ENCODE results near the gene ATF3. TPM values are rescaled to one million over a fixed set of nuclear protein-coding genes. Genes with fewer than 3 reads are reported as not detected.
"Not testable (repeated sequence)": the region's sequence is repeated elsewhere in the genome, so short reads cannot be mapped to it uniquely, and the experiment has no call there.

The ATF3 gene
- total RNA-seq, 2 donors from 2014 or later: 52.5 to 58.2 TPM

DNA sequence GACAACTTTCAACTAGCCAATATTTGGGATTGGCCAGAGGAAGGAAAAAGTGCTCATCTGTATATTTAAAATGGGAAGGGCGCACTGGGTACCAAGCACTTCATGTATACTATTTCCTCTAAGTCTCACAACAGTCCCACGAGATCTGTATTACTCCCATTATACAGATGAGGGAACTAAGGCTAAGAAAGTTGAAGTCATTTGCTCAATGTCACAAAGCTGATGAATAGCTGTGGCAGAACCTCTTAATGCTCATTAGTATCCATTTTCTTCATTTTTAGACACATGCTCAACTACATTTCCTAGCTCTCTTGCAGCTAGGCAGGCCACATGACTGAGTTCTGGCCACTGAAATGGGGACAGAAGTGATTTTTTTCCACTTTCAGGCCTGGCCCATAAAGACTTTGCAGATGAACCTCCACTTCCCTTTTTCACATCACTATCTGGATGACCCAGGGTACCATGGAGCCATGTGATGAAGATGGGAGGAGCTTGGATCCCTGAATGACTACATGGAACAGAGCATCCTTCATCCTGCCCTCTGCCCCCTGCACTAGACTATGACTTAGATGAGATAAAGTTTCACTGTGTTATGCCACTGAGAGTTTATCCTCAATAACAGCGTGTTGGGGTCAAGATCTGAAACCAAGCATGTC, 31.8 kb downstream of the ATF3 start:
- ATAC-seq (no peak), DNase-seq (no peak)
- intact Hi-C loops (cut with DNase I, micrococcal nuclease): no loop called here

- no peak for DNase-seq
- no peak for ATAC-seq
- intact Hi-C loops (cut with DNase I, micrococcal nuclease): no loop called here
These were observed 33.4 kb downstream of the ATF3 start for GRCh38 chr1:212641956-212642355.

DNA sequence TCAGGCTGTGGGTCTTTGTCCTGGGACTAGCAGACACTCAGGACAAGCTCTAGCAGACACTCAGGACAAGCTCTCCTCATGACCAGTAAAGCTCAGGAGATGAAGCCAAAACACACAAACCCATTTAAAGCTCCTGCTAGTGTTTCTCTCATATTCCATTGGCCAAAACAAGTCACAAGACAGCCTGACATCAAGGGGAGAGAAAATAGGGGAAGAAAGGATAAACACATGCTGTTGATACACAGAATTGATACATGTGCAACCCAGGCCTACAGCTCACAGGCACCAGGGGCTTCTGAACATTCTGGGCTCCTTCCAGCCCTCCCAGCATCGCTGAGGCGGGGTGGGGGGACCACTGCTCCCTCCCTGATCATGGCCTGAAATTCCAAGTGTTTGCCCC, 35.3 kb downstream of the ATF3 start:
- intact Hi-C loops (cut with DNase I, micrococcal nuclease): no loop called here
- ATAC-seq (no peak), DNase-seq (no peak)

GRCh38 chr1:212644866-212645545, 36.4 kb downstream of the ATF3 start:
- DNase-seq (no peak), ATAC-seq (peak; percentile 53)
- intact Hi-C loops (cut with DNase I, micrococcal nuclease): no loop called here

- DNase-seq (no peak), ATAC-seq (peak; percentile 80)
- intact Hi-C loops (cut with DNase I, micrococcal nuclease): no loop called here
These were observed 37.3 kb downstream of the ATF3 start for GRCh38 chr1:212645546-212646543.

GRCh38 chr1:212646588-212646987, 38.0 kb downstream of the ATF3 start:
- no peak for ATAC-seq
- intact Hi-C loops (cut with DNase I, micrococcal nuclease): no loop called here
- no peak for DNase-seq

- no peak for ATAC-seq
- intact Hi-C loops (cut with DNase I, micrococcal nuclease): no loop called here
These were observed 38.4 kb downstream of the ATF3 start for GRCh38 chr1:212647004-212647403.

DNA sequence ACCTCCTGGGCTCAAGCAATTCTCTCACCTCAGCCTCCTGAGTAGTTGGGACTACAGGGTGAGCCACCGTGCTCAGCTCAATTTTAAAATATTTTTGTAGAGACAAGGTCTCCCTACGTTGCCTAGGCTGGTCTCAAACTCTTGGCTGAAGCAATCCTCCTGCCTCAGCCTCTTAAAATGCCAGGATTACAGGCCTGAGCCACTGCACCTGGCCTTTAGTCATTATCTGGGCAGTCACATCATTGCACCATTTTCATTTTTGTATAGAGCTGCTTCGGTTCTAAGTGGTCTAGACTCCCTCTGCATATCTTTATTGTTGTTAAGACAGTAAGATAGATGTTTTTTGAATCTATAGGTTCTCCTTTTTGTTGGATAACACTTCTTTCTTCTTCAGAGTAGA, 39.9 kb downstream of the ATF3 start:
- DNase-seq (no peak), ATAC-seq (no peak)
- intact Hi-C loops (cut with DNase I, micrococcal nuclease): no loop called here

More at GRCh38 chr1:212647004-212647403, 38.4 kb downstream of the ATF3 start:
- no peak for DNase-seq

GRCh38 chr1:212649020-212649419, 40.5 kb downstream of the ATF3 start:
- DNase-seq (no peak), ATAC-seq (no peak)
- intact Hi-C loops (cut with DNase I, micrococcal nuclease): no loop called here

DNA sequence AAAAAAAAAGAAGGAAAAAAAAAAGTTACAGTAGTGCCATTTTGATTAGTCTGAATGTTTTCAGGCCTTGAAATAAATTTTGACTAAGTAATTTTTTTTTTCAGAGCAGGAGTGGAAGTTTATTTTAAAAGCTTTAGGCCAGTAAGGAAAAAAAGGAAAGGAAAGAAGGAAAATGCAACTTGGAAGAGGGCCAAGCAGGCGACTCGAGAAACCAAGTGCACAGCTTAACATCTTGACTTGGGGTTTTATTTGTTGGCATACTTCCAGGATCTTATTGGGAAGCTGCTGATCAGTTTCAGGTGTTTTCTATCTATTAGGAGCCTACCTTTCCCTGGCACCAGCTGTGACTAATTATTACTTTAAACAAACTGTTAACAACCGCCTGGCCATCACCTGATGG, 41.7 kb downstream of the ATF3 start:
- intact Hi-C loops (cut with DNase I, micrococcal nuclease): no loop called here
- no peak for ATAC-seq
- DNase-seq: no peak

DNA sequence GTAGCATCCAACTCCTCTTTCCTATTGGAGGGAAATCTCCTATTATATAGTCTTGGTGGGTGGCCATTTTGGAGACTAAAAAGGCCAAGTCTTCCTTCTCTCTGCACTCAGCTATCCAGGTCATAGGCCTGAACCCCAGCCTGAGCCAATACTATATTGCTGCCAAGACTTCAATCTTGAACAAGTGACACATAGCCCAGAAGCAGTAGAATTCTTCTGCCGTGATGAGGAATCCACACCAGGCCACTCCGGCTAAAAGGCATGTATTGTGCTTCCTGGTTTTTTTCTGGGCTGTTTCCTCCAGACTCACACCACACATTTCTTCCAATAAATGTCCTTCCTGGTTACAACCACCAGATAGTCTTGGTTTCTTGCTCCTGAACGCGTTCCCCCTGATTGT, 43.0 kb downstream of the ATF3 start:
- ATAC-seq: no peak
- no peak for DNase-seq
- intact Hi-C loops (cut with DNase I, micrococcal nuclease): no loop called here

DNA sequence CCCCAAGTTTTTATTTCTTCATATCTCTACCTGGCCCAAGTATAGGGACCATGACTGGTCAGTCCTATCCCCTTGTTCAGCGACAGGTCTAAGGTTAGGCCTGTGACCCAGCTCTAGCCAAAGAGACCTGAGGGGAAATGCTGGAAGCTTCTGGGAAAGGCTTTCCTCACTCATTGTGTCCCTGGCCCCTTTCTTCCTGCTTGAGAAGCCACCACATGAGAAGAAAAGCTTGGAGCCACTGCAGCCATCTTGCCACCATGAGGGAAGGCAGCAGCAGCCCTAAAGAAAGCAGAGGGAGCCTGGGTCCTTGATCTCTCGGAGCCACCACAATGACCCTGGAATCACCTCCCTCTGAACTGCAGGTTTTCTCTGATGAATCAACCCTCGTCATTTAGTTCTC, 43.4 kb downstream of the ATF3 start:
- DNase-seq (no peak), ATAC-seq (no peak)
- intact Hi-C loops (cut with DNase I, micrococcal nuclease): no loop called here

- intact Hi-C loops (cut with DNase I, micrococcal nuclease): no loop called here
- DNase-seq: no peak
- ATAC-seq: no peak
These were observed 44.0 kb downstream of the ATF3 start for GRCh38 chr1:212652609-212653008.

DNA sequence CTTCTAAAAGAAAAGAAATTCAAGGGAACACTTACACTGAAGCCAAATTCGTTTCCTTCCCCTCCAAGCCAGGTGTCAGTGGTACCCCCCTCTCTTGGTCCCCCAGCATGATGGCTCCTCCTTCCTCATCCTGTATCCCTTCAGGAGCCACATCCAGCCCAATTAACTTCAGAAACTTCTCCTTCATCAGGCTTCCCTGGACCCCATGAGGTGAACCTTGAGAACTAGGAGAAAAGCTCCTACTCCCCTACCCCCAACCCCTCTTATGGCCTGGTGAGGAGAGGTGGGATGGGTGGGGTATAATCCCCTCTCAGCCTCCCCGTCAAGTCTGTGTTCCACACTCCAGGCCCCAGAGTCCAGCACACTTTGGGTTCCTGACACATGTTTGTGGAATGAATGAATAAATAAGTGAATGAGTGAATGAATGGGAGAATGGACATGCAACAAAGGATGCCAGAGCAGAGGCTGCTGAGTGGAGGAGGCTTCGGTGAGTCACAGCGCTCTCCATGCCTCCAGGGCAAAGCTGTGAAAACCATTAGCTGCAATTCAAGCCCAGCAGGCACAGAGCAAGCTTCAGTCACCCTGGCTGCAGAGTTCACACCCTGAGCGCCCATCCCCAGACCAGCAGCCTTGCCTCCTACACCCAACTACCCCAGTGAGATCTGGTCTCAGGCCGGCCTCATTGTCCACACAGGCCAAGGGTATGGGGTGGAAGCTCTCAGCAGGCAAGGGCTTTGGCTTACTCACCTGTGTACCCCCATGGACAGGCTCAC, 47.3 kb downstream of the ATF3 start:
- ATAC-seq (no peak), DNase-seq (no peak)
- intact Hi-C loops (cut with DNase I, micrococcal nuclease): no loop called here

DNA sequence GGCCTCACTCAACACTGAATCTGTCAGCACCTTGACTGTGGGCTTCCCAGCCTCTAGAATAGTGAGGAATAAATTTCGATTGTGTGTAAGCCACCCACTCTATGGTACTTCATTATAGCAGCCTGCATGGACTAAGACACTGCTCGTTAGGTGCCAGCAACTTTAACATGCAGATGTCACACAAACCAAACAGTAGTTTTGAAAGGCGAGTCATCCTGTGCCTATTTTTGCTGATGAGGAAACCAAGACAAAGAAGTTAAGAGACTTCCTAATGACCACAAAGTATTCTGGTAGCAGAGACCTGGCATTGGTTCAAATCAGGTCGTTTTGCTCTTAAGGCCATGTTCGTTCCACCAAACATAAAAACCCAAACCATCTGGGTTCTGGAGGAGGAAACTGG, 48.2 kb downstream of the ATF3 start:
- DNase-seq (no peak), ATAC-seq (no peak)
- intact Hi-C loops (cut with DNase I, micrococcal nuclease): no loop called here

DNA sequence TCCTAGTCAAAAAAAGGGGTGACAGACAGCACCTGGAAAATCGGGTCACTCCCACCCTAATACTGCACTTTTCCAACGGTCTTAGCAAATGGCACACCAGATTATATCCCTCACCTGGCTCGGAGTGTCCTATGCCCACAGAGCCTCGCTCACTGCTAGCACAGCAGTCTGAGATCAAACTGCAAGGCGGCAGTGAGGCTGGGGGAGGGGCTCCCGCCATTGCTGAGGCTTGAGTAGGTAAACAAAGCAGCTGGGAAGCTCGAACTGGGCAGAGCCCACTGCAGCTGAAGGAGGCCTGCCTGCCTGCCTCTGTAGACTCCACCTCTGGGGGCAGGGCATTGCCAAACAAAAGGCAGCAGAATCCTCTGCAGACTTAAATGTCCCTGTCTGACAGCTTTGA, 49.7 kb downstream of the ATF3 start:
- intact Hi-C loops (cut with DNase I, micrococcal nuclease); DNase-seq; ATAC-seq: not testable (repeated sequence)

- ATAC-seq: no peak
- intact Hi-C loops (cut with DNase I, micrococcal nuclease): no loop called here
- no peak for DNase-seq
These were observed 56.0 kb downstream of the ATF3 start for GRCh38 chr1:212664409-212665199.
